ENCODE measurements around the gene CDH18. TPM values are rescaled to one million over a fixed set of nuclear protein-coding genes. Genes with fewer than 3 reads are reported as not detected.

CDH18 gene
- total RNA-seq, 2 experiments from 2014 or later, result not detected

- Mint-ChIP-seq H3K36me3 (ENCODE audit: low read depth) (no peaks in the 10 kb centered on the region), H3K4me1 (ENCODE audit: low read depth) (no peaks in the 10 kb centered on the region), H3K27ac (no peak overlapping the region), H3K9me3 (peaks cover 3% of the 10 kb centered on the region), H3K4me3 (no peak overlapping the region), H3K27me3 (ENCODE audit: low read depth) (no peaks in the 10 kb centered on the region)
- intact Hi-C loops (cut with micrococcal nuclease), result no loop called here
- CTCF ChIA-PET, result no interaction called here
- no peak for DNase-seq
These were observed 248.3 kb downstream of the CDH18 start for GRCh38 chr5:19739671-19740070.

GRCh38 chr5:19734776-19735175 is 253.2 kb downstream of the CDH18 start:
- DNase-seq, result no peak
- H3K4me3 Mint-ChIP-seq, result no peak overlapping the region
- H3K9me3 Mint-ChIP-seq, result peaks cover 4% of the 10 kb centered on the region
- no peaks in the 10 kb centered on the region for H3K4me1 Mint-ChIP-seq (ENCODE audit: low read depth)
- intact Hi-C loops (cut with micrococcal nuclease), result no loop called here
- no peak overlapping the region for H3K27ac Mint-ChIP-seq
- H3K36me3 Mint-ChIP-seq (ENCODE audit: low read depth), result no peaks in the 10 kb centered on the region
- H3K27me3 Mint-ChIP-seq (ENCODE audit: low read depth), result no peaks in the 10 kb centered on the region
- CTCF ChIA-PET, result no interaction called here

GRCh38 chr5:19733612-19734495 is 254.1 kb downstream of the CDH18 start:
- Mint-ChIP-seq H3K27ac (no peak overlapping the region), H3K9me3 (peaks cover 4% of the 10 kb centered on the region), H3K4me3 (no peak overlapping the region), H3K36me3 (ENCODE audit: low read depth) (no peaks in the 10 kb centered on the region), H3K27me3 (ENCODE audit: low read depth) (no peaks in the 10 kb centered on the region), H3K4me1 (ENCODE audit: low read depth) (no peaks in the 10 kb centered on the region)
- CTCF ChIA-PET, result no interaction called here
- intact Hi-C loops (cut with micrococcal nuclease), result no loop called here
- DNase-seq, result no peak

- Mint-ChIP-seq H3K4me3 (no peak overlapping the region), H3K36me3 (ENCODE audit: low read depth) (no peaks in the 10 kb centered on the region), H3K27ac (no peak overlapping the region), H3K9me3 (peaks cover 11% of the 10 kb centered on the region), H3K27me3 (ENCODE audit: low read depth) (no peaks in the 10 kb centered on the region), H3K4me1 (ENCODE audit: low read depth) (no peaks in the 10 kb centered on the region)
- intact Hi-C loops (cut with micrococcal nuclease), result no loop called here
- DNase-seq, result no peak
- CTCF ChIA-PET, result no interaction called here
These were observed 259.4 kb downstream of the CDH18 start for GRCh38 chr5:19728571-19728970.

- H3K27me3 Mint-ChIP-seq (ENCODE audit: low read depth), result no peaks in the 10 kb centered on the region
- DNase-seq, result no peak
- no peak overlapping the region for H3K4me3 Mint-ChIP-seq
- H3K4me1 Mint-ChIP-seq (ENCODE audit: low read depth), result no peaks in the 10 kb centered on the region
- intact Hi-C loops (cut with micrococcal nuclease), result no loop called here
- H3K27ac Mint-ChIP-seq, result no peak overlapping the region
- CTCF ChIA-PET, result no interaction called here
- H3K36me3 Mint-ChIP-seq (ENCODE audit: low read depth), result no peaks in the 10 kb centered on the region
- no peaks in the 10 kb centered on the region for H3K9me3 Mint-ChIP-seq
These were observed 268.9 kb downstream of the CDH18 start for GRCh38 chr5:19719109-19719508.

- no peak overlapping the region for H3K27ac Mint-ChIP-seq
- CTCF ChIA-PET, result no interaction called here
- no peaks in the 10 kb centered on the region for H3K4me1 Mint-ChIP-seq (ENCODE audit: low read depth)
These were observed 274.3 kb downstream of the CDH18 start for GRCh38 chr5:19713740-19714139.

GRCh38 chr5:19709403-19709802 is 278.6 kb downstream of the CDH18 start:
- no peak for DNase-seq
- Mint-ChIP-seq H3K9me3 (peaks cover 4% of the 10 kb centered on the region), H3K27ac (no peak overlapping the region), H3K27me3 (ENCODE audit: low read depth) (no peaks in the 10 kb centered on the region), H3K4me1 (ENCODE audit: low read depth) (no peaks in the 10 kb centered on the region), H3K4me3 (no peak overlapping the region), H3K36me3 (ENCODE audit: low read depth) (no peaks in the 10 kb centered on the region)
- intact Hi-C loops (cut with micrococcal nuclease), result no loop called here
- CTCF ChIA-PET, result no interaction called here

More at GRCh38 chr5:19713740-19714139, 274.3 kb downstream of the CDH18 start:
- no peak for DNase-seq
- H3K36me3 Mint-ChIP-seq (ENCODE audit: low read depth), result no peaks in the 10 kb centered on the region
- H3K27me3 Mint-ChIP-seq (ENCODE audit: low read depth), result no peaks in the 10 kb centered on the region
- H3K4me3 Mint-ChIP-seq, result no peak overlapping the region
- H3K9me3 Mint-ChIP-seq, result peaks cover 3% of the 10 kb centered on the region
- intact Hi-C loops (cut with micrococcal nuclease), result no loop called here

DNA sequence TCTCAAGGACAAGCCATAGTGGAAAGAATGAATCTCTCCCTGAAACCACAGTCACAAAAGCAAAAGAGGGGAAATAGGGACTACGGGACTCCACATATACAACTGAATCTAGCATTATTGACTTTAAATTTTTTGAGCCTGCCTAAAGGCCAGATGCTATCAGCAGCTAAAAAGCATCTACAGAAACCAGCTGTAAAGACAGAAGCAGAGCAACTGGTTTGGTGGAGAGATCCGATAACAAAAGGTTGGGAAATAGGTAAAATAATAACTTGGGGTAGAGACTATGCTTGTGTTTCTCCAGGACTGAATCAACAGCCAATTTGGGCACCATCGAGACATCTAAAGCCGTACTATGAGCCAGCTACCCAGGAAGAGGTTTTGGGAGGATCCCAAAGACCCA is 281.2 kb downstream of the CDH18 start:
- Mint-ChIP-seq H3K9me3 (peaks cover 4% of the 10 kb centered on the region), H3K36me3 (ENCODE audit: low read depth) (no peaks in the 10 kb centered on the region), H3K4me3 (no peak overlapping the region), H3K27ac (no peak overlapping the region), H3K4me1 (ENCODE audit: low read depth) (no peaks in the 10 kb centered on the region), H3K27me3 (ENCODE audit: low read depth) (no peaks in the 10 kb centered on the region)
- intact Hi-C loops (cut with micrococcal nuclease), result no loop called here
- no peak for DNase-seq
- CTCF ChIA-PET, result no interaction called here

- CTCF ChIA-PET, result no interaction called here
- intact Hi-C loops (cut with micrococcal nuclease), result no loop called here
- no peak overlapping the region for H3K4me3 Mint-ChIP-seq
These were observed 286.3 kb downstream of the CDH18 start for GRCh38 chr5:19701731-19702130.

GRCh38 chr5:19694949-19695611 is 292.9 kb downstream of the CDH18 start:
- H3K4me3 Mint-ChIP-seq, result no peak overlapping the region
- H3K27me3 Mint-ChIP-seq (ENCODE audit: low read depth), result no peaks in the 10 kb centered on the region
- no peak for DNase-seq
- H3K4me1 Mint-ChIP-seq (ENCODE audit: low read depth), result no peaks in the 10 kb centered on the region
- H3K9me3 Mint-ChIP-seq, result peaks cover 2% of the 10 kb centered on the region
- CTCF ChIA-PET, result no interaction called here
- no peaks in the 10 kb centered on the region for H3K36me3 Mint-ChIP-seq (ENCODE audit: low read depth)
- intact Hi-C loops (cut with micrococcal nuclease), result no loop called here
- H3K27ac Mint-ChIP-seq, result no peak overlapping the region

More at GRCh38 chr5:19701731-19702130, 286.3 kb downstream of the CDH18 start:
- Mint-ChIP-seq H3K4me1 (ENCODE audit: low read depth) (no peaks in the 10 kb centered on the region), H3K9me3 (peaks cover 2% of the 10 kb centered on the region), H3K27me3 (ENCODE audit: low read depth) (no peaks in the 10 kb centered on the region), H3K27ac (no peak overlapping the region), H3K36me3 (ENCODE audit: low read depth) (no peaks in the 10 kb centered on the region)
- DNase-seq, result no peak

DNA sequence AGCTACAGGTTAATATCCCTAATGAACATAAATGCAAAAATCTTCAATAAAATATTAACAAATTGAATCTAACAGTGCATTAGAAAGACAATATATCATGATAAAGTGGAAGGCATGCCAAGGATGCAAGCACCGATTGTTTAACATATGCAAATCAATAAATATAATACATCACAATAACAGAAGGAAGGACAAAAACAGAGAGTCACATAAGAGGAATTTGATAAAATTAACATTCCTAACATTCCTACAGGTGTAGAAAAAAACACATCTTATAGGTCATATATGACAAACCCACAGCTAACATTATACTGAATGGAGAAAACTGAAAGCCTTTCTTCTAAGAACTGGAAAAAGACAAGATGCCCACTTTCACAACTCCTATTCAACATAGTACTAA is 297.0 kb downstream of the CDH18 start:
- DNase-seq, result no peak
- CTCF ChIA-PET, result no interaction called here
- Mint-ChIP-seq H3K36me3 (ENCODE audit: low read depth) (no peaks in the 10 kb centered on the region), H3K4me1 (ENCODE audit: low read depth) (no peaks in the 10 kb centered on the region), H3K27ac (no peak overlapping the region), H3K9me3 (peaks cover 10% of the 10 kb centered on the region), H3K27me3 (ENCODE audit: low read depth) (no peaks in the 10 kb centered on the region), H3K4me3 (no peak overlapping the region)
- intact Hi-C loops (cut with micrococcal nuclease), result no loop called here

GRCh38 chr5:19685473-19685872 is 302.5 kb downstream of the CDH18 start:
- CTCF ChIA-PET, result no interaction called here
- Mint-ChIP-seq H3K36me3 (ENCODE audit: low read depth) (no peaks in the 10 kb centered on the region), H3K9me3 (peaks cover 10% of the 10 kb centered on the region), H3K4me1 (ENCODE audit: low read depth) (no peaks in the 10 kb centered on the region), H3K27me3 (ENCODE audit: low read depth) (no peaks in the 10 kb centered on the region), H3K4me3 (no peak overlapping the region), H3K27ac (no peak overlapping the region)
- no peak for DNase-seq
- intact Hi-C loops (cut with micrococcal nuclease), result no loop called here

DNA sequence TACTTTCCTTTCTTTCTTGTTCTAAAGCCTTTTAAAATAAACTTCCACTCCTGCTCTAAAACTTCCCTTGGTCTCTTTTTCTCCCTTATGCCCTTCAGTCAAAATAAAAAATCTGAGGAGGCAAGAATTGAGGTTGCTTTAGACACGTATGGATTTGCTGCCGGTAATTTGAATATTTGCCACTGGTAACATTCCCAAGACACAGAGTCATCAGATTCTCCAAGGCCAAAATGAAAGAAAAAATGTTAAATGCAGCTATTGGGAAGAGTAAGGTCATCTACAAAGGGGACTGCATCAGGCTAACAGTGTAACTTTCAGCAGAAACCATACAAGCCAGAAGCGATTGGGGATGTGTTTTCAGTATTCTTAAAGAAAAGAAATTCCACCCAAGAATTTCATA is 311.1 kb downstream of the CDH18 start:
- Mint-ChIP-seq H3K36me3 (ENCODE audit: low read depth) (no peaks in the 10 kb centered on the region), H3K4me3 (no peak overlapping the region), H3K9me3 (peaks cover 9% of the 10 kb centered on the region), H3K27me3 (ENCODE audit: low read depth) (no peaks in the 10 kb centered on the region), H3K4me1 (ENCODE audit: low read depth) (no peaks in the 10 kb centered on the region), H3K27ac (no peak overlapping the region)
- CTCF ChIA-PET, result no interaction called here
- no peak for DNase-seq
- intact Hi-C loops (cut with micrococcal nuclease), result no loop called here

Data from activated naive CD4-positive, alpha-beta T cell treated with anti-CD3 and anti-CD28 coated beads for 36 hours (primary cell).